ENCODE results near the gene CCL1. TPM values are rescaled to one million over a fixed set of nuclear protein-coding genes. Genes with fewer than 3 reads are reported as not detected.
"Not testable (repeated sequence)": the region's sequence is repeated elsewhere in the genome, so short reads cannot be mapped to it uniquely, and the experiment has no call there.

The CCL1 gene
- total RNA-seq, 1 donor from 2014 or later: not detected

DNA sequence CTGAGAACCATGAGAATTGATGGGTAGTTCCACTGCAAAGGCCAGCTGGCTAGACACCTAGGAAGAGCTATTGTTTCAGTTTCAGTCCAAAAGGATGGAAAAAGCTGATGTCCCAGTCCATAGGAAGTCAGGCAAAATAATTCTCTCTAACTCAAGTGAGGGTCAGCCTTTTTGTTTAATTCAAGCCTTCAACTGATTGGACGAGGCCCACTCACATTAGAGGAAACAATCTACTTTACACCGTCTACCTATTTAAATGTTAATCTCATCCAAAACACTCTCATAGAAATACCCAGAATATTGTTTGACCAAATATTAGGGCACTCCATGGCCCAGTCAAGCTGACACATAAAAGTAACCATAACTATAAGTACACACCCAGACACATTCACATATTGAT is 21.1 kb downstream of the CCL1 start:
- TF ChIP-seq CTCF (IDR thresholded peaks at IDR 0.05) (no peak), POLR2AphosphoS5 (IDR thresholded peaks at IDR 0.05; ENCODE audit: insufficient read depth in 1 of 2, low read depth in 1 of 2) (no peak), POLR2A (IDR thresholded peaks at IDR 0.05) (no peak)
- no peaks in the 10 kb centered on the region for H3K4me1 ChIP-seq
- intact Hi-C loops (cut with DNase I): no loop called here
- no peaks in the 10 kb centered on the region for H3K27me3 ChIP-seq
- no peak overlapping the region for H3K4me3 ChIP-seq
- no peaks in the 10 kb centered on the region for H3K36me3 ChIP-seq
- DNase-seq (ENCODE audit: extremely low spot score in 2 of 2): no peak
- H3K9me3 ChIP-seq: no peaks in the 10 kb centered on the region
- no peak overlapping the region for H3K27ac ChIP-seq

DNA sequence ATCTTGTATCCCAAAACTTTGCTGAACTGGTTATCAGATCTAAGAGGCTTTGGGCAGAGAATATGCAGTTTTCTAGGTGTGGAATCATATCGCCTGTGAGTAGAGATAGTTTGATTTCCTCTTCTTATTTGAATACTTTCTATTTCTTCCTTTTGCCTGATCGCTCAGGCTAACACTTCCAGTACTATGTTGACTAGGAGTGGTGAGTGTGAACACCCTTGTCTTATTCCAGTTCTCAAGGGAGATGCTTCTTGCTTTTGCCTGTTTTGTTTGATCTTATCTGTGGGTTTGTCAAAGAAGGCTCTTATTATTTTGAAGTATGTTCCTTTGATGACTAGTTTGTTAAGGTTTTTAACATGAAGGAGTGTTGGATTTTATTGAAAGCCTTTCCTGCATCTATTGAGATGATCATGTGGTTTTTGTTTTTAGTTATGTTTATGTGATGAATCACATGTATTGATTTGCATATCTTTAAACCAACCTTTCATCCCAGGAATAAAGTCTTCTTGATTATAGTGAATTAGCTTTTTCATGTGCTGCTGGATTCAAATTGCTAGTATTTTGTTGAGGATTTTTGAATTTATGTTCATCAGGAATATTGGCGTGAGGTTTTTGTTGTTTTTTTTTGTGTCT is 23.8 kb downstream of the CCL1 start:
- DNase-seq (ENCODE audit: extremely low spot score in 2 of 2): no peak
- no peaks in the 10 kb centered on the region for H3K36me3 ChIP-seq

DNA sequence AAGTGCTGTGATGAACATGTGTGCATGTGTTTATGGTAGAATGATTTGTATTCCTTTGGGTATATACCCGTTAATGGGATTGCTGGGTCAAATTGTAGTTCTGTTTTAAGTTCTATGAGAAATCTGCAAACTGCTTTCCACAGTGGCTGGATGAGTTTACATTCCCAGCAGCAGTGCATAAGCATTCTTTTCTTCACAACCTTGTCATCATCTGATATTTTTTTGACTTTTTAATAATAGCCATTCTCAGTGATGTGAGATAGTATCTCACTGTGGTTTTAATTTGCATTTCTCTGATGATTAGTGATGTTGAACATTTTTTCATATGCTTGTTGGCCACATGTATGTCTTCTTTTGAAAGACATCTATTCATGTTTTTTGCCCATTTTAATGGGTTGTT is 25.3 kb downstream of the CCL1 start:
- intact Hi-C loops (cut with DNase I): no loop called here
- no peak for DNase-seq (ENCODE audit: extremely low spot score in 2 of 2)
- Histone ChIP-seq H3K27ac (no peak overlapping the region), H3K4me3 (no peak overlapping the region), H3K36me3 (no peaks in the 10 kb centered on the region), H3K9me3 (no peaks in the 10 kb centered on the region), H3K27me3 (no peaks in the 10 kb centered on the region), H3K4me1 (no peaks in the 10 kb centered on the region)
- no peak for TF ChIP-seq POLR2AphosphoS5 (IDR thresholded peaks at IDR 0.05; ENCODE audit: insufficient read depth in 1 of 2, low read depth in 1 of 2)
- no peak for TF ChIP-seq CTCF (IDR thresholded peaks at IDR 0.05)
- TF ChIP-seq POLR2A (IDR thresholded peaks at IDR 0.05): no peak

More for the DNA sequence above, 23.8 kb downstream of the CCL1 start:
- intact Hi-C loops (cut with DNase I): no loop called here
- Histone ChIP-seq H3K27me3 (no peaks in the 10 kb centered on the region), H3K4me3 (no peak overlapping the region), H3K9me3 (no peaks in the 10 kb centered on the region), H3K4me1 (no peaks in the 10 kb centered on the region), H3K27ac (no peak overlapping the region)
- TF ChIP-seq POLR2AphosphoS5 (IDR thresholded peaks at IDR 0.05; ENCODE audit: insufficient read depth in 1 of 2, low read depth in 1 of 2) (no peak), CTCF (IDR thresholded peaks at IDR 0.05) (no peak), POLR2A (IDR thresholded peaks at IDR 0.05) (no peak)

DNA sequence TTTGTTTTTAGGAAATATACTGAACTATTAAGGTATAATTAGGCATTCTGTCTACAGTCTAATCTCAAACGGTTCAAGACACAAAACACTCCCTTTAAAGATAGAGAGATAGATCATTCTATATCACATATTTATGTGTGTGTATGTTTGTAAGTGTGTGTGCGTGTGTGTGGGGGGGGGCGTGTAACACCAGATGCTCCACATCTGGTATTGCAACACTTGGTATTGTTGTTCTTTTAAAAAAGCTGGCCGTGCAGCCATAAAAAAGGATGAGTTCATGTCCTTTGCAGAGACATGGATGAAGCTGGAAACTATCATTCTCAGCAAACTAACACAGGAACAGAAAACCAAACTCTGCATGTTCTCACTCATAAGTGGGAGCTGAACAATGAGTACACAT is 35.5 kb downstream of the CCL1 start:
- H3K4me1 ChIP-seq; intact Hi-C loops (cut with DNase I); H3K9me3 ChIP-seq; H3K4me3 ChIP-seq; H3K27ac ChIP-seq; H3K27me3 ChIP-seq; H3K36me3 ChIP-seq; DNase-seq (ENCODE audit: extremely low spot score in 2 of 2): not testable (repeated sequence)

GRCh38 chr17:34321964-34322363 is 41.1 kb downstream of the CCL1 start:
- no peaks in the 10 kb centered on the region for H3K36me3 ChIP-seq
- peaks cover 10% of the 10 kb centered on the region for H3K4me1 ChIP-seq
- H3K4me3 ChIP-seq: no peak overlapping the region
- no peak for TF ChIP-seq CTCF (IDR thresholded peaks at IDR 0.05)
- peak in 1 of 2 donors; percentile 25 for TF ChIP-seq POLR2AphosphoS5 (IDR thresholded peaks at IDR 0.05; ENCODE audit: insufficient read depth in 1 of 2, low read depth in 1 of 2)
- no peaks in the 10 kb centered on the region for H3K27me3 ChIP-seq
- intact Hi-C loops (cut with DNase I): no loop called here
- no peaks in the 10 kb centered on the region for H3K9me3 ChIP-seq
- DNase-seq (ENCODE audit: extremely low spot score in 2 of 2): no peak
- H3K27ac ChIP-seq: no peak overlapping the region
